K562 (cell line): ENCODE results near the gene PTPN7.

Source experiments
- GTF2E2 ChIP-seq: fragments of 200-800 bp; sonication (Bioruptor generic); IDR thresholded peaks from 2 replicates; pipeline ENCODE4 v1.6.1; 2016; ENCODE audit warnings: missing genetic modification characterization, missing compliant biosample characterization
- KLF10 ChIP-seq: fragments of 250-450 bp; sonication (Bioruptor Pico); IDR thresholded peaks from 2 replicates; pipeline ENCODE4 v1.6.1; 2021; ENCODE audit warnings: matching md5 sums
- TF ChIP-seq, protein P1 (sequence below): sonication (generic); formaldehyde crosslinking; IDR thresholded peaks from 2 replicates; pipeline ENCODE4 v1.4.0; 2020; ENCODE audit warnings: mild to moderate bottlenecking, missing genetic modification reagents
- TF ChIP-seq, protein P2 (sequence below), 3 experiments: IDR thresholded peaks in 2 of 3; conservative IDR thresholded peaks in 1 of 3; 2 replicates each; pipeline ENCODE4 v1.5.1; 2011 to 2012; ENCODE audit warnings: low read length in 3 of 3, mild to moderate bottlenecking in 3 of 3, control low read depth in 2 of 3, improper control_type of control experiment in 1 of 3, inconsistent platforms in 1 of 3, low read depth in 1 of 3, mixed read lengths in 1 of 3, moderate library complexity in 1 of 3; ENCODE audit not compliant: insufficient read depth in 2 of 3
- TF ChIP-seq, protein P3 (sequence below): fragments of 200-800 bp; sonication (Bioruptor generic); IDR thresholded peaks from 2 replicates; pipeline ENCODE4 v1.6.1; 2016; ENCODE audit warnings: missing genetic modification characterization, missing compliant biosample characterization

DNA sequence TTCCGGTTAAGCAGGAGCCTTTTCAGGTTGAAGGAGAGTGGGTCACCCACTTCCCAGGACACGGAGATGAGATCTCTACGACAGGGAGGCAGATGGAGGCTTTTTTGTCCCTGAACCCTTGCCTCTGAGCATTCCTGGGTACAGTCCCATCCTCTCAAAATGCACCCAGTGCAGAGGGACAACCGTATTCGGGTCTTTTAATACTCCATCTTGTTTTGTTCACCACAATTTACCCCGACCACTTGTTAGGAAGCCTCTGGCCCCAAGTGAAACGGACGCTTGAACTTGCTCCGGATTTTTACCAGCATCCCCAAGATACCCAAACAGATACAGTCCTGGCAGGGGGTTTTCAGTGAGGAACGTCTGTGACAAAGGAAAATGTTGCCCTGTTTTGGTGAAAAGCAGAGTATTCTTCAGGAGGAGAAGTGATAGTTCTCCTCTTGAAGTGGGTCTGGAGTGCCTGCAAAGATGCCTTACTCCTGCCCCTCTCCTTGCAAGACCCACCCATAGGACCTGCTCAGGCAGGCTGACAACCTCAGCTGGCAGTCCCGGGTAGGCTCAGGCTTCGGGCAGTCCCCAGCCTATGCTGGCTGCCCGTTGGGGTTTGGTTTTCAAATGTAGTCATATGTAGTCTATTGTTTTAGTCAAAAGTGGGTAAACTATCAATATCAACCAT lies 15.2 kb downstream of the PTPN7 start:
- TF ChIP-seq, protein P1, sequence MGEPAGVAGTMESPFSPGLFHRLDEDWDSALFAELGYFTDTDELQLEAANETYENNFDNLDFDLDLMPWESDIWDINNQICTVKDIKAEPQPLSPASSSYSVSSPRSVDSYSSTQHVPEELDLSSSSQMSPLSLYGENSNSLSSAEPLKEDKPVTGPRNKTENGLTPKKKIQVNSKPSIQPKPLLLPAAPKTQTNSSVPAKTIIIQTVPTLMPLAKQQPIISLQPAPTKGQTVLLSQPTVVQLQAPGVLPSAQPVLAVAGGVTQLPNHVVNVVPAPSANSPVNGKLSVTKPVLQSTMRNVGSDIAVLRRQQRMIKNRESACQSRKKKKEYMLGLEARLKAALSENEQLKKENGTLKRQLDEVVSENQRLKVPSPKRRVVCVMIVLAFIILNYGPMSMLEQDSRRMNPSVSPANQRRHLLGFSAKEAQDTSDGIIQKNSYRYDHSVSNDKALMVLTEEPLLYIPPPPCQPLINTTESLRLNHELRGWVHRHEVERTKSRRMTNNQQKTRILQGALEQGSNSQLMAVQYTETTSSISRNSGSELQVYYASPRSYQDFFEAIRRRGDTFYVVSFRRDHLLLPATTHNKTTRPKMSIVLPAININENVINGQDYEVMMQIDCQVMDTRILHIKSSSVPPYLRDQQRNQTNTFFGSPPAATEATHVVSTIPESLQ: no peak
- TF ChIP-seq KLF10 (CRISPR knock-in tag) (no peak), GTF2E2 (no peak)
- TF ChIP-seq, protein P2, sequence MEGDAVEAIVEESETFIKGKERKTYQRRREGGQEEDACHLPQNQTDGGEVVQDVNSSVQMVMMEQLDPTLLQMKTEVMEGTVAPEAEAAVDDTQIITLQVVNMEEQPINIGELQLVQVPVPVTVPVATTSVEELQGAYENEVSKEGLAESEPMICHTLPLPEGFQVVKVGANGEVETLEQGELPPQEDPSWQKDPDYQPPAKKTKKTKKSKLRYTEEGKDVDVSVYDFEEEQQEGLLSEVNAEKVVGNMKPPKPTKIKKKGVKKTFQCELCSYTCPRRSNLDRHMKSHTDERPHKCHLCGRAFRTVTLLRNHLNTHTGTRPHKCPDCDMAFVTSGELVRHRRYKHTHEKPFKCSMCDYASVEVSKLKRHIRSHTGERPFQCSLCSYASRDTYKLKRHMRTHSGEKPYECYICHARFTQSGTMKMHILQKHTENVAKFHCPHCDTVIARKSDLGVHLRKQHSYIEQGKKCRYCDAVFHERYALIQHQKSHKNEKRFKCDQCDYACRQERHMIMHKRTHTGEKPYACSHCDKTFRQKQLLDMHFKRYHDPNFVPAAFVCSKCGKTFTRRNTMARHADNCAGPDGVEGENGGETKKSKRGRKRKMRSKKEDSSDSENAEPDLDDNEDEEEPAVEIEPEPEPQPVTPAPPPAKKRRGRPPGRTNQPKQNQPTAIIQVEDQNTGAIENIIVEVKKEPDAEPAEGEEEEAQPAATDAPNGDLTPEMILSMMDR (IDR thresholded peaks at IDR 0.05 in 2 of 3, conservative IDR thresholded peaks at IDR 0.05 in 1 of 3; ENCODE audit: insufficient read depth in 2 of 3, low read depth in 1 of 3, low read length in 3 of 3): no peak
- TF ChIP-seq, protein P3, sequence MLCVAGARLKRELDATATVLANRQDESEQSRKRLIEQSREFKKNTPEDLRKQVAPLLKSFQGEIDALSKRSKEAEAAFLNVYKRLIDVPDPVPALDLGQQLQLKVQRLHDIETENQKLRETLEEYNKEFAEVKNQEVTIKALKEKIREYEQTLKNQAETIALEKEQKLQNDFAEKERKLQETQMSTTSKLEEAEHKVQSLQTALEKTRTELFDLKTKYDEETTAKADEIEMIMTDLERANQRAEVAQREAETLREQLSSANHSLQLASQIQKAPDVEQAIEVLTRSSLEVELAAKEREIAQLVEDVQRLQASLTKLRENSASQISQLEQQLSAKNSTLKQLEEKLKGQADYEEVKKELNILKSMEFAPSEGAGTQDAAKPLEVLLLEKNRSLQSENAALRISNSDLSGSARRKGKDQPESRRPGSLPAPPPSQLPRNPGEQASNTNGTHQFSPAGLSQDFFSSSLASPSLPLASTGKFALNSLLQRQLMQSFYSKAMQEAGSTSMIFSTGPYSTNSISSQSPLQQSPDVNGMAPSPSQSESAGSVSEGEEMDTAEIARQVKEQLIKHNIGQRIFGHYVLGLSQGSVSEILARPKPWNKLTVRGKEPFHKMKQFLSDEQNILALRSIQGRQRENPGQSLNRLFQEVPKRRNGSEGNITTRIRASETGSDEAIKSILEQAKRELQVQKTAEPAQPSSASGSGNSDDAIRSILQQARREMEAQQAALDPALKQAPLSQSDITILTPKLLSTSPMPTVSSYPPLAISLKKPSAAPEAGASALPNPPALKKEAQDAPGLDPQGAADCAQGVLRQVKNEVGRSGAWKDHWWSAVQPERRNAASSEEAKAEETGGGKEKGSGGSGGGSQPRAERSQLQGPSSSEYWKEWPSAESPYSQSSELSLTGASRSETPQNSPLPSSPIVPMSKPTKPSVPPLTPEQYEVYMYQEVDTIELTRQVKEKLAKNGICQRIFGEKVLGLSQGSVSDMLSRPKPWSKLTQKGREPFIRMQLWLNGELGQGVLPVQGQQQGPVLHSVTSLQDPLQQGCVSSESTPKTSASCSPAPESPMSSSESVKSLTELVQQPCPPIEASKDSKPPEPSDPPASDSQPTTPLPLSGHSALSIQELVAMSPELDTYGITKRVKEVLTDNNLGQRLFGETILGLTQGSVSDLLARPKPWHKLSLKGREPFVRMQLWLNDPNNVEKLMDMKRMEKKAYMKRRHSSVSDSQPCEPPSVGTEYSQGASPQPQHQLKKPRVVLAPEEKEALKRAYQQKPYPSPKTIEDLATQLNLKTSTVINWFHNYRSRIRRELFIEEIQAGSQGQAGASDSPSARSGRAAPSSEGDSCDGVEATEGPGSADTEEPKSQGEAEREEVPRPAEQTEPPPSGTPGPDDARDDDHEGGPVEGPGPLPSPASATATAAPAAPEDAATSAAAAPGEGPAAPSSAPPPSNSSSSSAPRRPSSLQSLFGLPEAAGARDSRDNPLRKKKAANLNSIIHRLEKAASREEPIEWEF (CRISPR knock-in tag): no peak
